Omental fat pad (tissue), 4 donors: Measurements from ENCODE around the gene TMPRSS13. TPM values are rescaled to one million over a fixed set of nuclear protein-coding genes. Genes with fewer than 3 reads are reported as not detected.

Source experiments
- ATAC-seq: fragments of 150-250 bp; one replicate; pipeline ENCODE4 v1.9.1; 2016; ENCODE audit warnings: mild to moderate bottlenecking, moderate library complexity; ENCODE audit not compliant: low FRiP score
- DNase-seq: peaks from one replicate; pipeline ENCODE4 v3.0.0-alpha.2; 2019; ENCODE audit warnings: low spot score
- total RNA-seq, 4 donors: library from RNA; depleted of rRNA; stranded (reverse); fragments of >200 nt; gene quantifications; one replicate each; pipeline ENCODE4 v1.1.0, GENCODE V29; 2016
- TF ChIP-seq, protein P1 (sequence below), 3 donors: fragments of 450-650 bp; IDR thresholded peaks; one replicate each; pipeline ENCODE4 v1.5.1; 2016 to 2017; ENCODE audit warnings: antibody characterized with exemption in 3 of 3, mild to moderate bottlenecking in 3 of 3, moderate library complexity in 2 of 3

The TMPRSS13 gene
- total RNA-seq, 4 donors from 2014 or later, result 0.50 TPM; not detected in 3

DNA sequence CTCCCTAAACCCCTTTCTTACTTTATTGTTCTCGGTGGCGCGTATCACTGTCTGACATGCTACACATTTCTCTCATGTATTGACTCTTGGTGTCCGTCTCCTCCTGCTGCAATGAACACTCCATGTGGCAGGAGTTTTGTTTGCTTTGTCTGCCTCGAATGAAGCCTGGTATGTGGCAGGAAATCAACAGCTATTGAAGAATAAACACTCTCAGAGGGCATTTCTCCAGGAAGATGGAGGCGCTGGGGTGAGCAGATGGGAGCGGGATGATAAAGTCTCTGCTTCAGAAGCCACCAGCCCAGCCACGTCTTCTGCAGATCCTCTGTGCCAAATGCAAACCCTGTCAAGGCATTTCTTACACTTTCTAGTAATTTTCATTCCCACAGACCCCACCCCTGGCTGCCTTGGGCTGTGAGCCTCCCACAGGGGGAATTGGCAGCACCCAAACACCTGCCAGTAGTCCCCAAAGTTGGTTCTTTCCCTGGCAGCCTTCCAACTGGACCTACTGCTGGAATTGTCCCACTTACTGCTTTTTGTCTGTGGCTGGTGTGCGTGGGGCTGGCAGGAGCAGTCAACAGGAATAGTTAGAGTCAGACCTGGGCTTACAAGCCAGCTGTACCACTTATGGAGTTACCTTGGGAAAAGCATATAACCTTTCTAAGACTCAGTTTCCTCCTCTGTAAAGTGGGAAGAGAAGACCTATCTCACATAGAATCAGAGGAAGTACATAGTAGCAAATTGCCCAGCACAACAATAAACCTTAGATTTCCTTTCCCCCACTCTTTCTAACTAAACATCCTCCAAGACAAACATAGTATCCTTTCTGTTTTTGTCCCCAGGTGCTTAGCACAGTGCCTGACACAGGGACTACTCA lies 43.7 kb upstream of the TMPRSS13 start:
- TF ChIP-seq, protein P1, sequence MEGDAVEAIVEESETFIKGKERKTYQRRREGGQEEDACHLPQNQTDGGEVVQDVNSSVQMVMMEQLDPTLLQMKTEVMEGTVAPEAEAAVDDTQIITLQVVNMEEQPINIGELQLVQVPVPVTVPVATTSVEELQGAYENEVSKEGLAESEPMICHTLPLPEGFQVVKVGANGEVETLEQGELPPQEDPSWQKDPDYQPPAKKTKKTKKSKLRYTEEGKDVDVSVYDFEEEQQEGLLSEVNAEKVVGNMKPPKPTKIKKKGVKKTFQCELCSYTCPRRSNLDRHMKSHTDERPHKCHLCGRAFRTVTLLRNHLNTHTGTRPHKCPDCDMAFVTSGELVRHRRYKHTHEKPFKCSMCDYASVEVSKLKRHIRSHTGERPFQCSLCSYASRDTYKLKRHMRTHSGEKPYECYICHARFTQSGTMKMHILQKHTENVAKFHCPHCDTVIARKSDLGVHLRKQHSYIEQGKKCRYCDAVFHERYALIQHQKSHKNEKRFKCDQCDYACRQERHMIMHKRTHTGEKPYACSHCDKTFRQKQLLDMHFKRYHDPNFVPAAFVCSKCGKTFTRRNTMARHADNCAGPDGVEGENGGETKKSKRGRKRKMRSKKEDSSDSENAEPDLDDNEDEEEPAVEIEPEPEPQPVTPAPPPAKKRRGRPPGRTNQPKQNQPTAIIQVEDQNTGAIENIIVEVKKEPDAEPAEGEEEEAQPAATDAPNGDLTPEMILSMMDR (IDR thresholded peaks at IDR 0.05), result no peak
- DNase-seq, result no peak
- ATAC-seq, result no peak

DNA sequence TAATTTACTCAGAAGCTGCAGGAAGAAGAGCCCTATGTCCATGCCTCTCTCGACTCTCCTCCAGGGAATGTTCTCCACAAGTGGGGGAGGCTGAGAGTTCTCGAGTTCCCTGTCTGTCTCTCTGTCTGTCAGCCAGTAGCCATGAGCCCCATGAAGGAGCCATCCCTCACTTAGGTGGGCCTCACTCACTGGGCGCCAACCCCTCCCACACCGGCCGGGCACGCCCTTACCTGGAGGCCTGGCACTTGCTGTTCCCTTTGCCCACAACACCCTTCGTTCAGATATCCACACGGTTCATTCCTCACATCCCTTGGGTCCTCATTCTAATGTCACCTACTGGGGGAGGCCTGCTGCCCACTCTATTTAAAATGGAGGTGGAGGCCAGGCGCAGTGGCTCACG lies 42.8 kb upstream of the TMPRSS13 start:
- DNase-seq, result no peak
- TF ChIP-seq, protein P1 (IDR thresholded peaks at IDR 0.05), result no peak
- no peak for ATAC-seq

DNA sequence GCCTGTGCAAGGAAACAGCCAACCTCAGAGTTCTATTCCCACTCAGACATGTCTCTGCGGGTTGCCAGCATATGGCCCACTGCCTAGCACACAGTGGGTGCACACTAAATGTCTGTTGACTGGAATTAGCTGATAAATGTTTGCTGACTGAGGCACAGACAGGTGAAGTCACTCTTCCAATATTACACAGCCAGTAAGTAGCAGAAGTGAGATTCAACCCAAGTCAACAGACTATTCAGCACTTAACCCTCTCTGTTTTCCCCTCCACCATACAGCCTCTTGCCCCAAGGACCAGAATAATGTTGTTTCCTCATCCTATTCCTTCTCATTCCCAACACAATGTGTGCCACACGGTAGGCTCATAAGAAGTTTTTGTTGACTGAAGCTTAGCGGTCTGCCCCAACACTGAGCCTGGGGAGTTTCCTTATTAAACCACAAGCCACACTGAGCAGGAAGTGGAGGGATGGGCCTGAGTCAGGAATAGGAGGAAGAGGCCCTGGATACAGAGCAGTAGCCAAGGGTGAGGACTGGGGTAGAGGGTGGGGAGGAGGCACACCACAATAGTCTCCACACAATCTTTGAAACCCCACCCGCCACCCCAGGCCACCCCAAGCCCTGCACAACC lies 41.3 kb upstream of the TMPRSS13 start:
- ATAC-seq (no peak), DNase-seq (no peak)
- TF ChIP-seq, protein P1 (IDR thresholded peaks at IDR 0.05), result no peak

DNA sequence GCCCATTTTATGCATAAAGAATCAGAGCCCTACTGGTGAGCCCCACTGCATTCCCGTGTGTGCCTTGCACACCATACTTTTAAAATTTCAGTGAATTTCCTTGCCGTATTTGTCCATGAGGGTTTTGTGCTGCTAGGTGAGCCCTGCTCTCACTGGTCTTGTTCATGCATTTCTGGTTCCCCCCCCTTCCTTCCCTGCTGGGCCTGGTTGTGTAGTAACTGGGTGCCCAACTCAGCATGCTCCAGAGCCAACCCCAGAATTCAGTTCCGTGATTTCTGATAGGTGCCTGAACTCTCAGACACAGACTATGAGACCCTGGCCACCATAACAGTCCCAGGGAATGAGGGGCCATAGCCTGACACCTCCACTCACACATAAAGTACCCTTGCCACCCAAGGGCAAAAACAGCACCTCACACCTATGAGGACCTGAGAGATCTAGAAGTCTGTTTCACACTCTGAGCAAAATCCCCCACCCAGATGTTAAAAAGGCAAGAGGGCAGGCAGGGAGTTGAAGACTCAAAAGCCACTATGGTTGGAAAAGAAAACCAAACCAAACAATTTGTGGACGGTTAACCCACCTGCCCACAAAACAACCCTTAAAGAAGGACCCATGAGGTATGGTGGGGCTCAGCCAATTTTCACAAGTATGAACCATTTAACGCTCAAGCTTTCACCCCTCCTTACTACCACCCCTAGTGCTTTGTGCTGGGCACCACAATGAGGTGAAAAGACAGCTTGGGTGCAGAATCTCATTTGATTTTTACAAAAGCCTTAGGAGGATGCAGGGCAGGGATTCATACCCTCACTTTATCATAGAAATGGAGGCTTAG lies 40.2 kb upstream of the TMPRSS13 start:
- TF ChIP-seq, protein P1 (IDR thresholded peaks at IDR 0.05), result no peak
- ATAC-seq (no peak), DNase-seq (no peak)

DNA sequence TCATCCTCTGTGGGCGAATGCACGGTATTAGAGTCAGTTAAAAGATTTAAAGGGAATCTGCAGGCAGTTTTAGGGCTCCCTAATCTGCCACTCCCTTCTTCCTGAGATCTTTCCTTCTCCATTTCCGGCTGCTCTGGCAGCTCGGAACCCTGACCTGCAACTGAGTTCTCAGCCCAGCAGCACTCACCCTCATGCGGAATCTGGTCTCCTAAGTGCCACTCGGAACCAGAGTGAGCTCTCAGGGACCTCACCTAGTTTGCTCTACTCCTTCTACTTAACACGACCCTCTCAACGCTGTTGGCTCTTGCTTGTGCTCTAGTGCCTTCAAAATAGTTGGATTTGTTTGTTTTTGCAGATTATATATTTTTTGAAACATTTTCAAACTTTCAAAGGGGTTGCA lies 37.7 kb upstream of the TMPRSS13 start:
- TF ChIP-seq, protein P1 (IDR thresholded peaks at IDR 0.05), result no peak
- no peak for DNase-seq
- no peak for ATAC-seq

DNA sequence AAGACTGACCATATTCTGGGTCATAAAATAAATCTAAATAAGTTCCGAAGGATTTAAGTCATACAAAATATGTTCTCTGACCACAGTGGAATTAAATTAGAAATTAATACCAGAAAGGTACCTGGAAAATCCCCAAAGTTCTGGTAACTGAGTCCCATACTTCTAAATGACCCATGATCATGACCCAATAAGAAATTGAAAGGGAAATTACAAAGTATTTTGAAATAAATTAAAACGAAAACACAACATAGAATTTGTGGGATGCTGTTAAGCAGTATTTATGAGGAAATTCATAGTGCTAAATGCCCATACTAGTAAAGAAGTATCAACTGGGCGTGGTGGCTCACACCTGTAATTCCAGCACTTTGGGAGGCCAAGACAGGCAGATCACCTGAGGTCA lies 33.6 kb upstream of the TMPRSS13 start:
- TF ChIP-seq, protein P1 (IDR thresholded peaks at IDR 0.05), result no peak
- ATAC-seq (no peak), DNase-seq (no peak)
